GM18868 (cell line): ENCODE measurements around the gene SLC6A18.

ENCODE experiments used
- ATAC-seq: cut with Tn5 transposase; IDR thresholded peaks from one replicate; pipeline ENCODE4 v1.9.1; 2021; ENCODE audit warnings: mild to moderate bottlenecking, moderate library complexity; ENCODE audit not compliant: unreplicated experiment

The SLC6A18 gene

GRCh38 chr5:1186351-1187233, 38.6 kb upstream of the SLC6A18 start:
- ATAC-seq, result no peak

- ATAC-seq, result no peak
Measured at GRCh38 chr5:1187234-1187949, 37.8 kb upstream of the SLC6A18 start.

- ATAC-seq, result no peak
Measured at GRCh38 chr5:1187950-1188334, 37.2 kb upstream of the SLC6A18 start.

GRCh38 chr5:1188464-1188863, 36.7 kb upstream of the SLC6A18 start:
- ATAC-seq, result no peak

- no peak for ATAC-seq
Measured at GRCh38 chr5:1189269-1189668, 35.9 kb upstream of the SLC6A18 start.

GRCh38 chr5:1190278-1190677, 34.9 kb upstream of the SLC6A18 start:
- no peak for ATAC-seq

- no peak for ATAC-seq
Measured at GRCh38 chr5:1190837-1191239, 34.3 kb upstream of the SLC6A18 start.

GRCh38 chr5:1192971-1193590, 32.1 kb upstream of the SLC6A18 start:
- ATAC-seq, result no peak

GRCh38 chr5:1193591-1193985, 31.6 kb upstream of the SLC6A18 start:
- no peak for ATAC-seq

GRCh38 chr5:1194378-1194777, 30.8 kb upstream of the SLC6A18 start:
- ATAC-seq, result no peak

GRCh38 chr5:1195439-1195838, 29.7 kb upstream of the SLC6A18 start:
- no peak for ATAC-seq

- no peak for ATAC-seq
Measured at GRCh38 chr5:1195916-1196315, 29.3 kb upstream of the SLC6A18 start.

- no peak for ATAC-seq
Measured at GRCh38 chr5:1196562-1196961, 28.6 kb upstream of the SLC6A18 start.

- ATAC-seq, result no peak
Measured at GRCh38 chr5:1197876-1198666, 27.1 kb upstream of the SLC6A18 start.

- no peak for ATAC-seq
Measured at GRCh38 chr5:1199340-1199648, 25.9 kb upstream of the SLC6A18 start.

- no peak for ATAC-seq
Measured at GRCh38 chr5:1199649-1200494, 25.3 kb upstream of the SLC6A18 start.

- ATAC-seq, result no peak
Measured at GRCh38 chr5:1200495-1201326, 24.5 kb upstream of the SLC6A18 start.

- no peak for ATAC-seq
Measured at GRCh38 chr5:1201327-1202025, 23.7 kb upstream of the SLC6A18 start, which contains the start of gene SLC6A19. TSS of gene SLC6A19 (plus strand) at chr5:1201595. CDS start at chr5:1201651, 56 bp downstream.
